GM23248 (cell line): ENCODE data around the gene FKBP1A. TPM values are rescaled to one million over a fixed set of nuclear protein-coding genes. Genes with fewer than 3 reads are reported as not detected.
A peak's percentile ranks its signal among the peaks of the same experiment; 100 is the strongest.

Experiments used
- DNase-seq: peaks from one replicate; pipeline ENCODE4 v3.0.0-alpha.2; 2015
- H2AFZ ChIP-seq: fragments of 200-600 bp; sonication (generic); 2 replicates; pipeline ENCODE4 v1.6.1; 2016; ENCODE audit warnings: antibody characterized with exemption
- H3F3A ChIP-seq: fragments of 200-600 bp; sonication (generic); 2 replicates; pipeline ENCODE4 v1.6.1; 2016; ENCODE audit warnings: mild to moderate bottlenecking, antibody characterized with exemption, mixed run types; ENCODE audit not compliant: insufficient read depth
- H3K27ac ChIP-seq: fragments of 200-600 bp; sonication (generic); 2 replicates; pipeline ENCODE4 v1.5.1; 2016; ENCODE audit warnings: mild to moderate bottlenecking
- H3K27me3 ChIP-seq: fragments of 200-600 bp; sonication (generic); replicated peaks from 2 replicates; pipeline ENCODE4 v1.6.1; 2016; ENCODE audit warnings: mild to moderate bottlenecking; ENCODE audit not compliant: insufficient read depth
- H3K36me3 ChIP-seq: fragments of 200-600 bp; sonication (generic); 2 replicates; pipeline ENCODE4 v1.6.1; 2016; ENCODE audit warnings: low read depth, mild to moderate bottlenecking
- H3K4me1 ChIP-seq: fragments of 200-600 bp; sonication (generic); 2 replicates; pipeline ENCODE4 v1.6.1; 2016; ENCODE audit warnings: mild to moderate bottlenecking; ENCODE audit not compliant: insufficient read depth
- H3K4me2 ChIP-seq: fragments of 200-600 bp; sonication (generic); one replicate; pipeline ENCODE4 v1.6.1; 2016; ENCODE audit warnings: mild to moderate bottlenecking; ENCODE audit not compliant: unreplicated experiment
- H3K4me3 ChIP-seq: fragments of 200-600 bp; sonication (generic); 2 replicates; pipeline ENCODE4 v1.5.1; 2016; ENCODE audit warnings: mild to moderate bottlenecking
- H3K79me2 ChIP-seq: fragments of 200-600 bp; sonication (generic); 2 replicates; pipeline ENCODE4 v1.6.1; 2016; ENCODE audit warnings: mild to moderate bottlenecking; ENCODE audit not compliant: insufficient read depth
- H3K9ac ChIP-seq: fragments of 200-600 bp; sonication (generic); 2 replicates; pipeline ENCODE4 v1.6.1; 2016; ENCODE audit warnings: mild to moderate bottlenecking
- H3K9me2 ChIP-seq: fragments of 200-600 bp; sonication (generic); 2 replicates; pipeline ENCODE4 v1.6.1; 2016; ENCODE audit warnings: mixed run types, mild to moderate bottlenecking, moderate library complexity; ENCODE audit not compliant: insufficient read depth
- H3K9me3 ChIP-seq: fragments of 200-600 bp; sonication (generic); one replicate; pipeline ENCODE4 v1.6.1; 2017; ENCODE audit warnings: low read depth
- H4K20me1 ChIP-seq: fragments of 200-600 bp; sonication (generic); 2 replicates; pipeline ENCODE4 v1.6.0; 2016; ENCODE audit not compliant: insufficient read depth
- EZH2 ChIP-seq: fragments of 200-600 bp; sonication (generic); IDR thresholded peaks from 2 replicates; pipeline ENCODE4 v1.6.1; 2018; ENCODE audit warnings: antibody characterized with exemption, mild to moderate bottlenecking; ENCODE audit not compliant: insufficient read depth, poor library complexity, severe bottlenecking
- EZH2phosphoT487 ChIP-seq: fragments of 200-600 bp; sonication (generic); IDR thresholded peaks from 2 replicates; pipeline ENCODE4 v1.6.1; 2018; ENCODE audit warnings: antibody characterized with exemption, moderate library complexity, mild to moderate bottlenecking, low read depth; ENCODE audit not compliant: insufficient read depth
- WGBS, 2 experiments: methylation state at CpG; one replicate each; pipeline ENCODE4 v1.1.6; 2015 to 2017; ENCODE audit warnings: low lambda C conversion rate in 2 of 2, low coverage in 1 of 2; ENCODE audit errors: missing lambda C conversion rate in 2 of 2; 5-methylcytosine and 5-hydroxymethylcytosine counted together
- in situ Hi-C: fragments of 300-500 bp; cut with MboI; formaldehyde crosslinking; loops from 2 replicates; pipeline ENCODE4 v1.15.0; 2020
- polyA plus RNA-seq: library from polyadenylated mRNA; unstranded; fragments of >200 nt; fragmentation: Nextera tagmentation; extraction: Ambion mirVana; gene quantifications from 2 replicates; pipeline ENCODE4 v1.2.1, GENCODE V29; 2016
- total RNA-seq: library from RNA; depleted of rRNA; stranded (reverse); fragments of >200 nt; shearing (Covaris generic); gene quantifications from 2 replicates; pipeline ENCODE4 v1.2.3, GENCODE V29; 2014

The FKBP1A gene
- total and polyA plus RNA-seq, 2 experiments from 2014 or later, result 162 to 844 TPM

- WGBS, 2 experiments, result 78 to 80% methylated on average over 4 of the region's 4 CpGs
- no peak overlapping the region for H3K4me3 ChIP-seq
Observed at GRCh38 chr20:1397710-1398109, 4.9 kb upstream of the FKBP1A start.

GRCh38 chr20:1396702-1397101 is 3.8 kb upstream of the FKBP1A start:
- Histone ChIP-seq H3K9me3 (no peaks in the 10 kb centered on the region), H3K4me1 (peaks cover 23% of the 10 kb centered on the region), H3K36me3 (no peaks in the 10 kb centered on the region), H3K9ac (no peak overlapping the region), H3K4me2 (no peak overlapping the region), H2AFZ (0 out of 2 replicates have a peak overlapping the region, but pooled peaks have one; percentile 18), H3F3A (peaks cover 24% of the 10 kb centered on the region), H3K27ac (no peak overlapping the region), H3K79me2 (peaks cover 17% of the 10 kb centered on the region), H3K4me3 (no peak overlapping the region), H4K20me1 (no peaks in the 10 kb centered on the region), H3K9me2 (no peaks in the 10 kb centered on the region), H3K27me3 (no peaks in the 10 kb centered on the region)
- no peak for TF ChIP-seq EZH2phosphoT487
- TF ChIP-seq EZH2, result no peak
- in situ Hi-C loops, result no loop called here
- WGBS, 2 experiments, result 78 to 79% methylated on average over 4 of the region's 4 CpGs
- DNase-seq, result no peak

More at GRCh38 chr20:1397710-1398109, 4.9 kb upstream of the FKBP1A start:
- Histone ChIP-seq H3K4me2 (no peak overlapping the region), H3K27ac (no peak overlapping the region), H3F3A (peaks cover 28% of the 10 kb centered on the region), H3K9me2 (no peaks in the 10 kb centered on the region), H4K20me1 (no peaks in the 10 kb centered on the region), H2AFZ (no peak overlapping the region), H3K9me3 (no peaks in the 10 kb centered on the region), H3K9ac (no peak overlapping the region), H3K4me1 (peaks cover 21% of the 10 kb centered on the region), H3K36me3 (no peaks in the 10 kb centered on the region), H3K27me3 (no peaks in the 10 kb centered on the region), H3K79me2 (peaks cover 7% of the 10 kb centered on the region)
- TF ChIP-seq EZH2phosphoT487, result no peak
- TF ChIP-seq EZH2, result no peak
- DNase-seq, result no peak
- in situ Hi-C loops, result no loop called here

DNA sequence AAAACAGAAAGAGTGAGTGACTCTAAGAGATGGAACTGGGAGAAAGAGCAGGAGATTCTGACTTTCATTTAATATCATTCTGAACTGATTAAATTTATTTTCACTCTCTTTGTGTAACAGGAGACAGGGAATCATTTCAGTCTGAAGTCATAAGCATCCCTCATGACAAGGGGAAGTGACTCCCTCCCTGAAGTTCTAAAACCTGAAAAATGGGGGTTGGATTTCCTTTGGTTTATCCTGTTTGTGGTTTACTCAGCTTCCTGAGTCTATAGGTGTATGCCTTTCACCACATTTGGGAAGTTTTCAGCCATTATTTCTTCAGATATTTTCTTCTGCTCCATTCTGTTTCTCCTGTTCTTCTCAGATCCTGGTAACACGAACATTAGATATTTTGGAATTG is 3.4 kb upstream of the FKBP1A start:
- Histone ChIP-seq H3K27ac (no peak overlapping the region), H3K9ac (no peak overlapping the region), H3K4me2 (no peak overlapping the region), H4K20me1 (no peaks in the 10 kb centered on the region), H3K27me3 (no peaks in the 10 kb centered on the region), H3K79me2 (peaks cover 21% of the 10 kb centered on the region), H2AFZ (peak overlapping the region; percentile 18; the same call in 1 of the 2 replicates), H3K4me1 (peaks cover 26% of the 10 kb centered on the region), H3F3A (peaks cover 24% of the 10 kb centered on the region), H3K9me3 (no peaks in the 10 kb centered on the region), H3K36me3 (no peaks in the 10 kb centered on the region), H3K9me2 (no peaks in the 10 kb centered on the region), H3K4me3 (no peak overlapping the region)
- in situ Hi-C loops, result no loop called here
- 86 to 100% methylated on average over 1 of the region's 1 CpG for WGBS, 2 experiments
- DNase-seq, result no peak
- TF ChIP-seq EZH2 (no peak), EZH2phosphoT487 (no peak)

- no peak overlapping the region for H2AFZ ChIP-seq
- H3K9me3 ChIP-seq, result no peaks in the 10 kb centered on the region
- 90% methylated on average over 2 of the region's 2 CpGs for WGBS, 2 experiments
- H3F3A ChIP-seq, result peaks cover 10% of the 10 kb centered on the region; the same call in 1 of the 2 replicates
- H3K9ac ChIP-seq, result no peak overlapping the region
- no peak overlapping the region for H3K4me2 ChIP-seq
- H3K36me3 ChIP-seq, result no peaks in the 10 kb centered on the region
- no peaks in the 10 kb centered on the region for H3K9me2 ChIP-seq
- peaks cover 24% of the 10 kb centered on the region for H3K4me1 ChIP-seq
- DNase-seq, result no peak
- H3K79me2 ChIP-seq, result peaks cover 37% of the 10 kb centered on the region
- in situ Hi-C loops, result no loop called here
- no peak for TF ChIP-seq EZH2phosphoT487
- TF ChIP-seq EZH2, result no peak
- H3K27me3 ChIP-seq, result no peaks in the 10 kb centered on the region
- peaks cover 2% of the 10 kb centered on the region; the same call in 1 of the 2 replicates for H4K20me1 ChIP-seq
- H3K4me3 ChIP-seq, result no peak overlapping the region
- H3K27ac ChIP-seq, result no peak overlapping the region
Observed at GRCh38 chr20:1394686-1395085, 1.8 kb upstream of the FKBP1A start.

DNA sequence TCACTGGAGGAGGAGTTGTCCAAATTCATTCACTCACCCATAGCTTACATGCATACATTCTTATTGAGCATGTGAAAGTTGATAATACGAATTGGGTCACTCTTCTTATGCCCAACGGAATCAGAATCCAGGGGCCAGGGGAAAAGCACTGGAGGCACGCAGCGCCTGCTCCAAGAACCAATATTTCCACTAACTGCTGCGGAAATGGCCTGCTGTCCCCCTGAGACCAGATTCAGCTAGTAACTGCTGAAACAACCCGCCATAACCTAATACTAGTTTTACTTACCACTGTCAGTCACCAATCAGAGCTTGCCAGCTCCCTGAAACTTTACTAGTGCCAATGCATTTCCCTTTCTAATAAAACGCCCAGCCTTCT is 641 bp upstream of the FKBP1A start:
- Histone ChIP-seq H3K79me2 (peaks cover 49% of the 10 kb centered on the region), H3F3A (0 out of 2 replicates have a peak, but pooled peaks cover 4% of the 10 kb centered on the region), H3K27ac (peak overlapping the region; percentile 64), H2AFZ (peak overlapping the region; percentile 99), H3K4me3 (peak overlapping the region; percentile 91), H3K9ac (peak overlapping the region; percentile 85), H3K4me2 (peak overlapping the region; percentile 97), H3K9me3 (no peaks in the 10 kb centered on the region), H3K27me3 (no peaks in the 10 kb centered on the region), H3K4me1 (peaks cover 29% of the 10 kb centered on the region), H3K36me3 (no peaks in the 10 kb centered on the region), H3K9me2 (no peaks in the 10 kb centered on the region), H4K20me1 (peaks cover 3% of the 10 kb centered on the region; the same call in 1 of the 2 replicates)
- WGBS, 2 experiments, result 53% methylated on average over 7 of the region's 7 CpGs
- in situ Hi-C loops, result no loop called here
- no peak for DNase-seq
- TF ChIP-seq EZH2phosphoT487, result no peak
- no peak for TF ChIP-seq EZH2
